HTERT RPE-1 (cell line): ENCODE results near the gene CPD.
"Not testable (repeated sequence)": the region's sequence is repeated elsewhere in the genome, so short reads cannot be mapped to it uniquely, and the experiment has no call there.

Experiments used
- in situ Hi-C: fragments of 300-500 bp; cut with MboI; formaldehyde crosslinking; loops from 4 replicates; pipeline ENCODE4 v1.14.3; 2020; ENCODE audit warnings: low sequenced_read_pairs

Gene CPD

GRCh38 chr17:30382345-30382744, 3.6 kb downstream of the CPD start:
- in situ Hi-C loops = no loop called here

- in situ Hi-C loops = no loop called here
Measured at GRCh38 chr17:30388321-30389179, 9.8 kb downstream of the CPD start.

GRCh38 chr17:30389756-30390300, 11.1 kb downstream of the CPD start:
- in situ Hi-C loops = no loop called here

- in situ Hi-C loops = no loop called here
Measured at GRCh38 chr17:30391534-30391933, 12.8 kb downstream of the CPD start.

GRCh38 chr17:30393491-30393890, 14.8 kb downstream of the CPD start:
- in situ Hi-C loops = no loop called here

GRCh38 chr17:30393911-30394867, 15.5 kb downstream of the CPD start:
- in situ Hi-C loops = no loop called here

GRCh38 chr17:30395398-30396022, 16.8 kb downstream of the CPD start:
- in situ Hi-C loops = no loop called here

GRCh38 chr17:30396129-30396528, 17.4 kb downstream of the CPD start:
- in situ Hi-C loops = no loop called here

- in situ Hi-C loops = no loop called here
Measured at GRCh38 chr17:30396612-30397011, 17.9 kb downstream of the CPD start.

- in situ Hi-C loops = no loop called here
Measured at GRCh38 chr17:30398328-30399041, 19.8 kb downstream of the CPD start.

- in situ Hi-C loops = no loop called here
Measured at GRCh38 chr17:30401097-30401496, 22.4 kb downstream of the CPD start.

GRCh38 chr17:30405161-30405560, 26.4 kb downstream of the CPD start:
- in situ Hi-C loops = no loop called here

- in situ Hi-C loops = not testable (repeated sequence)
Measured at GRCh38 chr17:30410627-30411026, 31.9 kb downstream of the CPD start.

GRCh38 chr17:30412008-30412496, 33.3 kb downstream of the CPD start:
- in situ Hi-C loops = not testable (repeated sequence)

GRCh38 chr17:30413109-30413508, 34.4 kb downstream of the CPD start:
- in situ Hi-C loops = no loop called here

GRCh38 chr17:30414486-30414885, 35.8 kb downstream of the CPD start:
- in situ Hi-C loops = no loop called here

- in situ Hi-C loops = no loop called here
Measured at GRCh38 chr17:30415491-30415890, 36.8 kb downstream of the CPD start.

- in situ Hi-C loops = not testable (repeated sequence)
Measured at GRCh38 chr17:30418070-30418469, 39.3 kb downstream of the CPD start.

GRCh38 chr17:30421592-30421991, 42.9 kb downstream of the CPD start:
- in situ Hi-C loops = no loop called here

- in situ Hi-C loops = no loop called here
Measured at GRCh38 chr17:30422171-30422570, 43.4 kb downstream of the CPD start.
